ENCODE measurements around the gene CHMP4A. TPM values are rescaled to one million over a fixed set of nuclear protein-coding genes. Genes with fewer than 3 reads are reported as not detected.

Gene CHMP4A
- total and polyA plus RNA-seq, 2 experiments from 2014 or later = 25.6 to 73.6 TPM

GRCh38 chr14:24192933-24193332, 20.4 kb downstream of the CHMP4A start:
- no peaks in the 10 kb centered on the region for H3K27me3 ChIP-seq
- no peak for DNase-seq (ENCODE audit: low spot score)
- H4K20me1 ChIP-seq (ENCODE audit: insufficient read depth, poor library complexity, severe bottlenecking) = no peaks in the 10 kb centered on the region
- no peak overlapping the region for H3K4me2 ChIP-seq
- H3K4me3 ChIP-seq = no peak overlapping the region
- WGBS (ENCODE audit: low lambda C conversion rate, missing lambda C conversion rate) = 97% methylated on average over 15 of the region's 15 CpGs
- peaks cover 14% of the 10 kb centered on the region for H3K4me1 ChIP-seq (ENCODE audit: insufficient read depth)
- TF ChIP-seq EZH2phosphoT487 (IDR thresholded peaks at IDR 0.05; ENCODE audit: low read depth, severe bottlenecking, unreplicated experiment) = no peak
- TF ChIP-seq EZH2 (IDR thresholded peaks at IDR 0.05; ENCODE audit: borderline replicate concordance) = no peak
- TF ChIP-seq, protein P1, sequence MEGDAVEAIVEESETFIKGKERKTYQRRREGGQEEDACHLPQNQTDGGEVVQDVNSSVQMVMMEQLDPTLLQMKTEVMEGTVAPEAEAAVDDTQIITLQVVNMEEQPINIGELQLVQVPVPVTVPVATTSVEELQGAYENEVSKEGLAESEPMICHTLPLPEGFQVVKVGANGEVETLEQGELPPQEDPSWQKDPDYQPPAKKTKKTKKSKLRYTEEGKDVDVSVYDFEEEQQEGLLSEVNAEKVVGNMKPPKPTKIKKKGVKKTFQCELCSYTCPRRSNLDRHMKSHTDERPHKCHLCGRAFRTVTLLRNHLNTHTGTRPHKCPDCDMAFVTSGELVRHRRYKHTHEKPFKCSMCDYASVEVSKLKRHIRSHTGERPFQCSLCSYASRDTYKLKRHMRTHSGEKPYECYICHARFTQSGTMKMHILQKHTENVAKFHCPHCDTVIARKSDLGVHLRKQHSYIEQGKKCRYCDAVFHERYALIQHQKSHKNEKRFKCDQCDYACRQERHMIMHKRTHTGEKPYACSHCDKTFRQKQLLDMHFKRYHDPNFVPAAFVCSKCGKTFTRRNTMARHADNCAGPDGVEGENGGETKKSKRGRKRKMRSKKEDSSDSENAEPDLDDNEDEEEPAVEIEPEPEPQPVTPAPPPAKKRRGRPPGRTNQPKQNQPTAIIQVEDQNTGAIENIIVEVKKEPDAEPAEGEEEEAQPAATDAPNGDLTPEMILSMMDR (IDR thresholded peaks at IDR 0.05; ENCODE audit: poor library complexity) = no peak
- H2AFZ ChIP-seq = no peak overlapping the region
- H3K9me3 ChIP-seq (ENCODE audit: low read depth) = no peaks in the 10 kb centered on the region
- H3K79me2 ChIP-seq = peaks cover 48% of the 10 kb centered on the region
- no peaks in the 10 kb centered on the region for H3K36me3 ChIP-seq (replicated peaks; ENCODE audit: insufficient read depth, low read depth)
- H3K27ac ChIP-seq = no peak overlapping the region
- no peaks in the 10 kb centered on the region for H3K9me2 ChIP-seq (replicated peaks; ENCODE audit: insufficient read depth)

- DNase-seq (ENCODE audit: low spot score) = no peak
- Histone ChIP-seq H2AFZ (no peak overlapping the region), H3K36me3 (replicated peaks; ENCODE audit: insufficient read depth, low read depth) (no peaks in the 10 kb centered on the region), H3K79me2 (peaks cover 46% of the 10 kb centered on the region), H3K4me3 (no peak overlapping the region), H3K9me2 (replicated peaks; ENCODE audit: insufficient read depth) (no peaks in the 10 kb centered on the region), H3K9me3 (ENCODE audit: low read depth) (no peaks in the 10 kb centered on the region), H3K27ac (no peak overlapping the region), H4K20me1 (ENCODE audit: insufficient read depth, poor library complexity, severe bottlenecking) (no peaks in the 10 kb centered on the region), H3K4me1 (ENCODE audit: insufficient read depth) (peaks cover 14% of the 10 kb centered on the region), H3K27me3 (no peaks in the 10 kb centered on the region), H3K4me2 (no peak overlapping the region)
- 96% methylated on average over 10 of the region's 10 CpGs for WGBS (ENCODE audit: low lambda C conversion rate, missing lambda C conversion rate)
- TF ChIP-seq, protein P1 (IDR thresholded peaks at IDR 0.05; ENCODE audit: poor library complexity) = no peak
- TF ChIP-seq EZH2phosphoT487 (IDR thresholded peaks at IDR 0.05; ENCODE audit: low read depth, severe bottlenecking, unreplicated experiment) (no peak), EZH2 (IDR thresholded peaks at IDR 0.05; ENCODE audit: borderline replicate concordance) (no peak)
These were observed 22.9 kb downstream of the CHMP4A start for GRCh38 chr14:24190416-24190815.

DNA sequence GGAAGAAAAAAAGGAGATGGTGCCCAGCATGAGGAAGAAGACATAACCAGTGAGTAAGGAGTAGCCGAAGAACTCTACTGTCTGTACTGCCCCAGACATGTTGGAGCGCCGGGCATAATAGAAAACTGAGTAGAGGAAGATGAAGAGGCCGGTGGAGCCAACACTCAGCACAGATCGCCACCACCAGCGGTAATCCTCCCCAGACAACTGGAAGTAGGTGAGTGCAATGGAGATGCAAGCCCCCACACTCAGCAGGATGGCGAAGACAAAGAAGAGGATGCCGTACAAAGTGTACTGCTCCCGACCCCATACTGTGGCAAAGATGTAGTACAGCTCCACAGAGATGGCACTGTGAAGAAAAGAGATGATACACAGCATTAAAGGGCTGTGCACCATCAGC, 23.8 kb downstream of the CHMP4A start:
- H3K27ac ChIP-seq = peak overlapping the region; percentile 66
- H3K9me3 ChIP-seq (ENCODE audit: low read depth) = no peaks in the 10 kb centered on the region
- no peak overlapping the region for H3K4me3 ChIP-seq
- WGBS (ENCODE audit: low lambda C conversion rate, missing lambda C conversion rate) = 96% methylated on average over 9 of the region's 9 CpGs
- H4K20me1 ChIP-seq (ENCODE audit: insufficient read depth, poor library complexity, severe bottlenecking) = no peaks in the 10 kb centered on the region
- DNase-seq (ENCODE audit: low spot score) = no peak
- H3K79me2 ChIP-seq = peaks cover 38% of the 10 kb centered on the region
- peaks cover 8% of the 10 kb centered on the region for H3K4me1 ChIP-seq (ENCODE audit: insufficient read depth)
- H3K27me3 ChIP-seq = no peaks in the 10 kb centered on the region
- H2AFZ ChIP-seq = peak overlapping the region; percentile 34
- H3K36me3 ChIP-seq (replicated peaks; ENCODE audit: insufficient read depth, low read depth) = no peaks in the 10 kb centered on the region
- H3K4me2 ChIP-seq = peak overlapping the region; percentile 74
- TF ChIP-seq, protein P1 (IDR thresholded peaks at IDR 0.05; ENCODE audit: poor library complexity) = no peak
- no peak for TF ChIP-seq EZH2 (IDR thresholded peaks at IDR 0.05; ENCODE audit: borderline replicate concordance)
- H3K9me2 ChIP-seq (replicated peaks; ENCODE audit: insufficient read depth) = no peaks in the 10 kb centered on the region

DNA sequence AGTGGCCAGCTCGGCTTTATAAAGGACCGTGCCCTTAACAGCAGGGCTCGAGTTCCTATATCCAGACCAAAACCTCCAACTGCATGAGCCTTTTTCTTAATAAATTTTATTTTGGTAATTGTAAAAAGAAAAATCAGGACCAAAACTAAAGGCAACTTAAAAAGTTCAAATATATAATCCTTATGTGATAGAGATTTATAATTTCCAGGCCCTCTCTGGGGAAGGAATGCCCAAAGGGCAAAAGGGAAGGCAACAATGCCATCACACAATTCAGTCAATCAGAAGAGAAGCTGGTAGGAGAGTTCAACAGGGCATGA, 24.3 kb downstream of the CHMP4A start:
- Histone ChIP-seq H4K20me1 (ENCODE audit: insufficient read depth, poor library complexity, severe bottlenecking) (no peaks in the 10 kb centered on the region), H3K9me2 (replicated peaks; ENCODE audit: insufficient read depth) (no peaks in the 10 kb centered on the region), H3K4me3 (no peak overlapping the region), H2AFZ (peak overlapping the region; percentile 34), H3K4me1 (ENCODE audit: insufficient read depth) (peaks cover 5% of the 10 kb centered on the region), H3K9me3 (ENCODE audit: low read depth) (no peaks in the 10 kb centered on the region), H3K79me2 (peaks cover 33% of the 10 kb centered on the region), H3K4me2 (peak overlapping the region; percentile 74), H3K27ac (peak overlapping the region; percentile 66), H3K36me3 (replicated peaks; ENCODE audit: insufficient read depth, low read depth) (no peaks in the 10 kb centered on the region), H3K27me3 (no peaks in the 10 kb centered on the region)
- TF ChIP-seq EZH2 (IDR thresholded peaks at IDR 0.05; ENCODE audit: borderline replicate concordance) (no peak), EZH2phosphoT487 (IDR thresholded peaks at IDR 0.05; ENCODE audit: low read depth, severe bottlenecking, unreplicated experiment) (no peak)
- TF ChIP-seq, protein P1 (IDR thresholded peaks at IDR 0.05; ENCODE audit: poor library complexity) = no peak
- DNase-seq (ENCODE audit: low spot score) = no peak
- WGBS (ENCODE audit: low lambda C conversion rate, missing lambda C conversion rate) = 5% methylated on average over 3 of the region's 3 CpGs
